ENCODE data around the gene MAPKAP1.
"Not testable (repeated sequence)": the region's sequence is repeated elsewhere in the genome, so short reads cannot be mapped to it uniquely, and the experiment has no call there.

Gene MAPKAP1

DNA sequence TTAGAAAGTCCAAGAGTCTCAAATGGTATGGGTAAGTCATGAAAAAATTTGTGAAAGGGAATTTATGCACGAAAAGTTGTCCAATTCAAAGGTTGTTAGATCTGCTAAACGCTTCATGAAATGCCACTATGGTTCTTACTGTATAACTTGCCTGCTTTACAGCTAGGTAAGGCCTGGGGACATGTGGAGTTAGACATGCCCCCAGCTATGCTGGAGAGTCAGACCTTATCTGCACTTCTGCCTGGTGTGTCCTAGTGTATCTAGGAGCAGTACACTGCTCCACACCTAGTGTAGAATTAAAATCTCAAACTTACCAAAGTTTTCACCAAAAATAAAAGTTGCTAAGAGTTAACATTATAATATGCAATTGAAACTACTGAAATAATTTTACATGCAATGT is 136.8 kb downstream of the MAPKAP1 start:
- no peaks in the 10 kb centered on the region for H3K36me3 ChIP-seq (ENCODE audit: low read depth)
- TF ChIP-seq, protein P1, sequence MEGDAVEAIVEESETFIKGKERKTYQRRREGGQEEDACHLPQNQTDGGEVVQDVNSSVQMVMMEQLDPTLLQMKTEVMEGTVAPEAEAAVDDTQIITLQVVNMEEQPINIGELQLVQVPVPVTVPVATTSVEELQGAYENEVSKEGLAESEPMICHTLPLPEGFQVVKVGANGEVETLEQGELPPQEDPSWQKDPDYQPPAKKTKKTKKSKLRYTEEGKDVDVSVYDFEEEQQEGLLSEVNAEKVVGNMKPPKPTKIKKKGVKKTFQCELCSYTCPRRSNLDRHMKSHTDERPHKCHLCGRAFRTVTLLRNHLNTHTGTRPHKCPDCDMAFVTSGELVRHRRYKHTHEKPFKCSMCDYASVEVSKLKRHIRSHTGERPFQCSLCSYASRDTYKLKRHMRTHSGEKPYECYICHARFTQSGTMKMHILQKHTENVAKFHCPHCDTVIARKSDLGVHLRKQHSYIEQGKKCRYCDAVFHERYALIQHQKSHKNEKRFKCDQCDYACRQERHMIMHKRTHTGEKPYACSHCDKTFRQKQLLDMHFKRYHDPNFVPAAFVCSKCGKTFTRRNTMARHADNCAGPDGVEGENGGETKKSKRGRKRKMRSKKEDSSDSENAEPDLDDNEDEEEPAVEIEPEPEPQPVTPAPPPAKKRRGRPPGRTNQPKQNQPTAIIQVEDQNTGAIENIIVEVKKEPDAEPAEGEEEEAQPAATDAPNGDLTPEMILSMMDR (IDR thresholded peaks at IDR 0.05; ENCODE audit: poor library complexity, severe bottlenecking) = no peak
- no peak overlapping the region for H3K4me3 ChIP-seq (ENCODE audit: severe bottlenecking)
- no peak for ATAC-seq (ENCODE audit: low read depth)
- no peaks in the 10 kb centered on the region for H3K9me3 ChIP-seq (ENCODE audit: severe bottlenecking)
- H3K27me3 ChIP-seq (ENCODE audit: insufficient read depth, poor library complexity, severe bottlenecking) = no peaks in the 10 kb centered on the region
- H3K27ac ChIP-seq (ENCODE audit: poor library complexity, severe bottlenecking) = no peak overlapping the region
- no peak for DNase-seq (ENCODE audit: low spot score)
- H3K4me1 ChIP-seq (ENCODE audit: insufficient read depth, poor library complexity, severe bottlenecking) = peaks cover 10% of the 10 kb centered on the region

DNA sequence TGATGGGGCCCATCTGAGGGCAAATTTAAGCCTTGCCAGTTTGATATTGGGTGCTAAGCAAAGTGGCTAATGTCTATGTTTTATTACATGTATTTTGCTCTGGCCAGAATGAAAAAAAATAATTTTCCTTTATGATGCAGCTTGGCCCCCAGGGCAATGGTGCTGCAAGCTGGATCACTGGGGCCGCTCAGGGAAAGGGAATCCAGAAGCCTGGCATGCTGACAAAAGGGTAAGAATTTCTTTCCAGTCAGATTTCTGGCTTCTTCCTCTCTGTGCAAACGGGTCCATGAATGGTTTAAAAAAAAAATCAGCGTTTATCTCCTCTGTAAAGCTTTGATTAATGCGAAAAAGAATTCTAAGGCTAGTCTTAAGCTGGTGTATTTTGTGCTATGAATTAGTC is 138.4 kb downstream of the MAPKAP1 start:
- TF ChIP-seq, protein P1 (IDR thresholded peaks at IDR 0.05; ENCODE audit: poor library complexity, severe bottlenecking) = no peak
- no peaks in the 10 kb centered on the region for H3K27me3 ChIP-seq (ENCODE audit: insufficient read depth, poor library complexity, severe bottlenecking)
- no peaks in the 10 kb centered on the region for H3K9me3 ChIP-seq (ENCODE audit: severe bottlenecking)
- no peaks in the 10 kb centered on the region for H3K36me3 ChIP-seq (ENCODE audit: low read depth)
- ATAC-seq (ENCODE audit: low read depth) = no peak
- DNase-seq (ENCODE audit: low spot score) = no peak
- no peak overlapping the region for H3K27ac ChIP-seq (ENCODE audit: poor library complexity, severe bottlenecking)
- H3K4me3 ChIP-seq (ENCODE audit: severe bottlenecking) = no peak overlapping the region
- H3K4me1 ChIP-seq (ENCODE audit: insufficient read depth, poor library complexity, severe bottlenecking) = peaks cover 10% of the 10 kb centered on the region

- Histone ChIP-seq H3K27ac (ENCODE audit: poor library complexity, severe bottlenecking) (peak overlapping the region; percentile 22), H3K4me1 (ENCODE audit: insufficient read depth, poor library complexity, severe bottlenecking) (peaks cover 10% of the 10 kb centered on the region)
- not testable (repeated sequence) for H3K4me3 ChIP-seq (ENCODE audit: severe bottlenecking); ATAC-seq (ENCODE audit: low read depth); H3K36me3 ChIP-seq (ENCODE audit: low read depth); H3K9me3 ChIP-seq (ENCODE audit: severe bottlenecking); H3K27me3 ChIP-seq (ENCODE audit: insufficient read depth, poor library complexity, severe bottlenecking); DNase-seq (ENCODE audit: low spot score)
Measured at GRCh38 chr9:125566051-125566450, 141.0 kb downstream of the MAPKAP1 start.

GRCh38 chr9:125565126-125565525 is 141.9 kb downstream of the MAPKAP1 start:
- TF ChIP-seq, protein P1 (IDR thresholded peaks at IDR 0.05; ENCODE audit: poor library complexity, severe bottlenecking) = no peak
- ATAC-seq (ENCODE audit: low read depth) (no peak), DNase-seq (ENCODE audit: low spot score) (no peak)
- H3K27me3 ChIP-seq (ENCODE audit: insufficient read depth, poor library complexity, severe bottlenecking) = no peaks in the 10 kb centered on the region
- peaks cover 10% of the 10 kb centered on the region for H3K4me1 ChIP-seq (ENCODE audit: insufficient read depth, poor library complexity, severe bottlenecking)
- no peaks in the 10 kb centered on the region for H3K36me3 ChIP-seq (ENCODE audit: low read depth)
- H3K9me3 ChIP-seq (ENCODE audit: severe bottlenecking) = no peaks in the 10 kb centered on the region
- H3K27ac ChIP-seq (ENCODE audit: poor library complexity, severe bottlenecking) = no peak overlapping the region
- no peak overlapping the region for H3K4me3 ChIP-seq (ENCODE audit: severe bottlenecking)

GRCh38 chr9:125564631-125565030 is 142.4 kb downstream of the MAPKAP1 start:
- no peak for DNase-seq (ENCODE audit: low spot score)
- Histone ChIP-seq H3K4me3 (ENCODE audit: severe bottlenecking) (no peak overlapping the region), H3K4me1 (ENCODE audit: insufficient read depth, poor library complexity, severe bottlenecking) (peaks cover 10% of the 10 kb centered on the region), H3K27me3 (ENCODE audit: insufficient read depth, poor library complexity, severe bottlenecking) (no peaks in the 10 kb centered on the region), H3K36me3 (ENCODE audit: low read depth) (no peaks in the 10 kb centered on the region), H3K27ac (ENCODE audit: poor library complexity, severe bottlenecking) (no peak overlapping the region), H3K9me3 (ENCODE audit: severe bottlenecking) (no peaks in the 10 kb centered on the region)
- ATAC-seq (ENCODE audit: low read depth) = no peak
- TF ChIP-seq, protein P1 (IDR thresholded peaks at IDR 0.05; ENCODE audit: poor library complexity, severe bottlenecking) = no peak
